ENCODE data around the gene BROX. TPM values are rescaled to one million over a fixed set of nuclear protein-coding genes. Genes with fewer than 3 reads are reported as not detected.

Gene BROX
- total RNA-seq, 2 experiments from 2014 or later: 56.7 to 61.3 TPM

GRCh38 chr1:222702210-222702609 is 10.2 kb upstream of the BROX start:
- Mint-ChIP-seq H3K27me3 (no peaks in the 10 kb centered on the region), H3K36me3 (ENCODE audit: low read depth) (peaks cover 66% of the 10 kb centered on the region), H3K9me3 (no peaks in the 10 kb centered on the region), H3K27ac (no peak overlapping the region), H3K4me1 (peaks cover 21% of the 10 kb centered on the region), H3K4me3 (no peak overlapping the region)
- no peak for DNase-seq
- POLR2A ChIA-PET: interaction anchor here (1.0 kb wide), 1 partner anchor 11 kb away, joined by 5 read pairs; the partner anchor contains the start of genes AIDA and BROX
- CTCF ChIA-PET: no interaction called here

GRCh38 chr1:222704260-222704659 is 8.1 kb upstream of the BROX start:
- H3K9me3 Mint-ChIP-seq: no peaks in the 10 kb centered on the region
- no peaks in the 10 kb centered on the region for H3K27me3 Mint-ChIP-seq
- peaks cover 31% of the 10 kb centered on the region for H3K4me1 Mint-ChIP-seq
- no peak for DNase-seq
- ChIA-PET POLR2A (interaction anchor here (1.2 kb wide), 1 partner anchor 9 kb away, joined by 7 read pairs; the partner anchor contains the start of genes AIDA and BROX), CTCF (no interaction called here)
- H3K36me3 Mint-ChIP-seq (ENCODE audit: low read depth): peaks cover 71% of the 10 kb centered on the region
- no peak overlapping the region for H3K27ac Mint-ChIP-seq
- H3K4me3 Mint-ChIP-seq: no peak overlapping the region

- Mint-ChIP-seq H3K4me1 (peaks cover 49% of the 10 kb centered on the region), H3K4me3 (no peak overlapping the region), H3K9me3 (no peaks in the 10 kb centered on the region), H3K36me3 (ENCODE audit: low read depth) (peaks cover 76% of the 10 kb centered on the region), H3K27ac (no peak overlapping the region), H3K27me3 (no peaks in the 10 kb centered on the region)
- no peak for DNase-seq
- POLR2A ChIA-PET: no interaction called here
- CTCF ChIA-PET: no interaction called here
Observed at GRCh38 chr1:222706815-222707214, 5.5 kb upstream of the BROX start.

DNA sequence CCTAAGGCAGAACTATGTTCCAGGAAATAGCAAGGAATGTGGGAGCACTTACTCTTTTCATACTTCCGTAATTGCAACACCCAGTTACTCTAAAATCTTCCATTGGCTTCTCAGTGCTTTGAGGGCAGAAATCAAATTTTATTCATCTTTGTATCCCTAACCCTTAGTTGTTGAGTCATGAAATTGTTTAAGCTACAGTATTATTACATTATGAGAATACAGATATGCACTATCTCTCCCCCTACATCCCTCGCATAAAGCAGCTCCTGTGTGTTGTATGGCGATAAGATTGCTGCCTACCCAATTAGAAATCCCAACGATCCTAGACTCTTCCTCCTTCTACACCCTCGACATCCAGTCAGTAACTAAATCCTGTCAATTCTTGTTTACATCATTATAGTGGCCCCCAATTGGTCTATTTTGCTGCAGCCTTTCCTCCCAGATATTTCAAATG is 2.6 kb upstream of the BROX start:
- Mint-ChIP-seq H3K36me3 (ENCODE audit: low read depth) (peaks cover 65% of the 10 kb centered on the region), H3K9me3 (no peaks in the 10 kb centered on the region), H3K4me1 (peaks cover 52% of the 10 kb centered on the region), H3K27me3 (no peaks in the 10 kb centered on the region), H3K4me3 (peak overlapping the region; percentile 30), H3K27ac (no peak overlapping the region)
- no peak for DNase-seq
- ChIA-PET CTCF (interaction anchor here (1.3 kb wide), 1 partner anchor 15 kb away, joined by 4 read pairs; no protein-coding TSS in a partner anchor), POLR2A (interaction anchor here (2.0 to 5.0 kb wide), 2 partner anchors 56 to 66 kb away, joined by 18 to 79 read pairs; no protein-coding TSS in a partner anchor)

- DNase-seq: peak; percentile 76
- peak overlapping the region; percentile 99 for H3K4me3 Mint-ChIP-seq
- no peaks in the 10 kb centered on the region for H3K9me3 Mint-ChIP-seq
- H3K36me3 Mint-ChIP-seq (ENCODE audit: low read depth): peaks cover 60% of the 10 kb centered on the region
- peaks cover 52% of the 10 kb centered on the region for H3K4me1 Mint-ChIP-seq
- POLR2A ChIA-PET: interaction anchor here (0.7 to 5.0 kb wide), 17 partner anchors 8 to 122 kb away, joined by 3 to 79 read pairs (median 5); partner anchors contain the start of gene TAF1A
- H3K27ac Mint-ChIP-seq: peak overlapping the region; percentile 99
- no peaks in the 10 kb centered on the region for H3K27me3 Mint-ChIP-seq
- CTCF ChIA-PET: interaction anchor here (1.2 to 1.9 kb wide), 5 partner anchors 17 to 970 kb away, joined by 4 to 5 read pairs (median 5); partner anchors contain the start of genes DUSP10 and TAF1A
Observed at GRCh38 chr1:222711319-222712252, 778 bp upstream of the BROX start.

- H3K4me3 Mint-ChIP-seq: peak overlapping the region; percentile 99
- ChIA-PET POLR2A (interaction anchor here (0.6 to 5.0 kb wide), 25 partner anchors 8 to 1021 kb away, joined by 3 to 79 read pairs (median 4); partner anchors contain the start of genes DUSP10 and TAF1A), CTCF (interaction anchor here (0.9 to 2.6 kb wide), 7 partner anchors 59 to 972 kb away, joined by 3 to 11 read pairs (median 5); partner anchors contain the start of genes DUSP10 and TAF1A)
- peak overlapping the region; percentile 99 for H3K27ac Mint-ChIP-seq
- no peaks in the 10 kb centered on the region for H3K9me3 Mint-ChIP-seq
- H3K4me1 Mint-ChIP-seq: peaks cover 54% of the 10 kb centered on the region
- peaks cover 63% of the 10 kb centered on the region for H3K36me3 Mint-ChIP-seq (ENCODE audit: low read depth)
- H3K27me3 Mint-ChIP-seq: no peaks in the 10 kb centered on the region
- peak; percentile 90 for DNase-seq
Observed at GRCh38 chr1:222713091-222713961, 962 bp downstream of the BROX start.

- H3K4me1 Mint-ChIP-seq: peaks cover 32% of the 10 kb centered on the region
- ChIA-PET POLR2A (no interaction called here), CTCF (interaction anchor here (1.1 kb wide), 1 partner anchor 408 kb away, joined by 3 read pairs; no protein-coding TSS in a partner anchor)
- DNase-seq: no peak
- H3K27ac Mint-ChIP-seq: no peak overlapping the region
- peaks cover 60% of the 10 kb centered on the region for H3K36me3 Mint-ChIP-seq (ENCODE audit: low read depth)
- H3K27me3 Mint-ChIP-seq: no peaks in the 10 kb centered on the region
- H3K9me3 Mint-ChIP-seq: no peaks in the 10 kb centered on the region
- H3K4me3 Mint-ChIP-seq: no peak overlapping the region
Observed at GRCh38 chr1:222716393-222716792, 4.0 kb downstream of the BROX start.

DNA sequence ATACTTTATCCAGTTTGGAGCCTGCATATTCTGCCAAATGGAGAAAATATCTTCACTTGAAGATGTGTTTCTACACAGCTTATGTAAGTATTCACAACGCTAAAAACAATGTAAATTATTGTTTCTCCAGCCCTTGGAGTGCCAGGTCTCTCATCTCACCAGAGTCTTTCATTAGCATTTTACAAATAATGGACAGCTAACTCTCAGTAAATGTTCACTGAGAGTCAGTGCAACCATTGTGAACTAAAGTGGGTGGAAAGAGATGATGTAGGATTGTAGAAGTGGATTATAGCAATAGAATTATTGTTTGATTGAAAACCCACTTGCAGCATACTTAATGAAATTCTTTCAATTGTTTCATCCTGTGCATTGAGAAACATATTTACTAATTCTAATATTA is 16.4 kb downstream of the BROX start:
- DNase-seq: no peak
- no peaks in the 10 kb centered on the region for H3K27me3 Mint-ChIP-seq
- peaks cover 75% of the 10 kb centered on the region for H3K36me3 Mint-ChIP-seq (ENCODE audit: low read depth)
- H3K9me3 Mint-ChIP-seq: no peaks in the 10 kb centered on the region
- ChIA-PET POLR2A (interaction anchor here (2.9 kb wide), 1 partner anchor 16 kb away, joined by 16 read pairs; the partner anchor contains the start of genes AIDA and BROX), CTCF (no interaction called here)
- no peak overlapping the region for H3K4me3 Mint-ChIP-seq
- no peak overlapping the region for H3K27ac Mint-ChIP-seq
- peaks cover 13% of the 10 kb centered on the region for H3K4me1 Mint-ChIP-seq

DNA sequence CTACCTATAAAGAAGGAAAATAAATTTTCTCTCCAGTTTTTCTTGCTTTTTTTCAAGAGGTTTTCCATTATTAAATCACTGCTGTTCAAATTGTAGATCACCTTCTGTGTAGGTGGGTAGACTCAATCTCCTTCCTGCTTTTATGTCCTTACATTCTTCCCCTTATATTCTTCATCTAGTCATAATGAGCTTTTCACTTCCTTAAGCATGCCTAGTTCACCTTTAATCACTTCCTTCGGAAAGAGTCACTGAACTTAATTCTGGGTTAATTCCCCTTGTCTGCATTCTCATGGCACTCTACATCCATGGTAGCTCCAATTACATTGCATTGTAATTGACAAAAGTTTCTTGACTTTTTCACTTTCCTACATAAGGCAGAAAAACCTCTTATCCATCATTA is 18.5 kb downstream of the BROX start:
- no peaks in the 10 kb centered on the region for H3K27me3 Mint-ChIP-seq
- H3K36me3 Mint-ChIP-seq (ENCODE audit: low read depth): peaks cover 73% of the 10 kb centered on the region
- CTCF ChIA-PET: interaction anchor here (0.5 kb wide), 1 partner anchor 1422 kb away, joined by 3 read pairs; no protein-coding TSS in a partner anchor
- H3K27ac Mint-ChIP-seq: no peak overlapping the region
- peaks cover 13% of the 10 kb centered on the region for H3K4me1 Mint-ChIP-seq
- H3K4me3 Mint-ChIP-seq: no peak overlapping the region
- H3K9me3 Mint-ChIP-seq: no peaks in the 10 kb centered on the region
- no peak for DNase-seq
- POLR2A ChIA-PET: no interaction called here

- H3K9me3 Mint-ChIP-seq: no peaks in the 10 kb centered on the region
- peaks cover 59% of the 10 kb centered on the region for H3K36me3 Mint-ChIP-seq (ENCODE audit: low read depth)
- no peak for DNase-seq
- H3K4me3 Mint-ChIP-seq: no peak overlapping the region
- ChIA-PET POLR2A (interaction anchor here (0.8 to 1.6 kb wide), 4 partner anchors 9 to 75 kb away, joined by 3 to 6 read pairs (median 4); partner anchors contain the start of gene BROX), CTCF (interaction anchor here (1.4 kb wide), 1 partner anchor 350 kb away, joined by 3 read pairs; no protein-coding TSS in a partner anchor)
- no peaks in the 10 kb centered on the region for H3K27me3 Mint-ChIP-seq
- H3K27ac Mint-ChIP-seq: peak overlapping the region; percentile 40
- H3K4me1 Mint-ChIP-seq: peaks cover 13% of the 10 kb centered on the region
Observed at GRCh38 chr1:222732216-222733159, 20.1 kb downstream of the BROX start.

DNA sequence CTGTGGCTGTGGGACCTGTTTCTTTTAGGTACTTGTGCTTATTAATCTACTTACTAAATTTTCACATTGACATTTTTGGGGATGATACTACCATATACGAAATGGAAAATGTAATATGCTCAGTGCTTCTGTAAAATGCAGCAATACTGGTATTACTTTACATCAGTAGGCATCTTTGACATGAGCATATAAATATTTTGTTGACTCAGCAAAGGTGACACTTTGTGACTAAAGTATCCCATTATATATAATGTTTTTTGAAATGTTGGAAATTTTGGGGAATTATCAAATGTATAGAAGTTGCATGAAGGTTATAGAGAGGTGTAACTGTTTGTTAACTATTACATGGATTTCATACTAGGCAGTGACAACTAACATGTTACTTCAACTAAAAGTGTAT is 22.4 kb downstream of the BROX start:
- H3K36me3 Mint-ChIP-seq (ENCODE audit: low read depth): peaks cover 41% of the 10 kb centered on the region
- CTCF ChIA-PET: no interaction called here
- no peaks in the 10 kb centered on the region for H3K9me3 Mint-ChIP-seq
- H3K27me3 Mint-ChIP-seq: no peaks in the 10 kb centered on the region
- peaks cover 13% of the 10 kb centered on the region for H3K4me1 Mint-ChIP-seq
- H3K4me3 Mint-ChIP-seq: no peak overlapping the region
- no peak for DNase-seq
- POLR2A ChIA-PET: no interaction called here
- H3K27ac Mint-ChIP-seq: no peak overlapping the region
